Activated T-helper 1 cell treated with anti-CD3 and anti-CD28 coated beads, Interleukin-12 subunit alpha, Interleukin-12 subunit beta, Interleukin-2, Interleukin-4 antibody, amounts not matched to agents 30 ng/mL and 10 ng/mL and 1 ng/mL, durations not matched to agents 14 hours and 24 hours and 36 hours (primary cell): Measurements from ENCODE around the gene TRIM46. TPM values are rescaled to one million over a fixed set of nuclear protein-coding genes. Genes with fewer than 3 reads are reported as not detected.
"Not testable (repeated sequence)": the region's sequence is repeated elsewhere in the genome, so short reads cannot be mapped to it uniquely, and the experiment has no call there.

Source experiments
- DNase-seq: peaks from one replicate; pipeline ENCODE4 v3.0.0; 2021; ENCODE audit warnings: low spot score
- H3K27ac Mint-ChIP-seq: one replicate; pipeline ENCODE4 v1.8.0; 2021; ENCODE audit warnings: mild to moderate bottlenecking, mixed read lengths
- H3K27me3 Mint-ChIP-seq: one replicate; pipeline ENCODE4 v1.8.0; 2022; ENCODE audit warnings: mild to moderate bottlenecking, moderate library complexity, mixed read lengths; ENCODE audit not compliant: insufficient read depth
- H3K36me3 Mint-ChIP-seq: one replicate; pipeline ENCODE4 v1.8.0; 2021; ENCODE audit warnings: low read depth, mixed read lengths
- H3K4me1 Mint-ChIP-seq: one replicate; pipeline ENCODE4 v1.8.0; 2021; ENCODE audit warnings: low read depth, mixed read lengths
- H3K4me3 Mint-ChIP-seq: one replicate; pipeline ENCODE4 v1.8.0; 2021; ENCODE audit warnings: mild to moderate bottlenecking, moderate library complexity, mixed read lengths
- H3K9me3 Mint-ChIP-seq: one replicate; pipeline ENCODE4 v1.8.0; 2021; ENCODE audit warnings: mixed read lengths
- intact Hi-C: fragments of 100-400 bp; cut with micrococcal nuclease; formaldehyde crosslinking; loops from one replicate; pipeline ENCODE4 v1.15.1; 2024
- total RNA-seq: library from RNA; stranded (reverse); gene quantifications from 2 replicates; pipeline ENCODE4 v1.2.3, GENCODE V29; 2022

Gene TRIM46
- total RNA-seq, 1 donor from 2014 or later = 12.6 TPM

DNA sequence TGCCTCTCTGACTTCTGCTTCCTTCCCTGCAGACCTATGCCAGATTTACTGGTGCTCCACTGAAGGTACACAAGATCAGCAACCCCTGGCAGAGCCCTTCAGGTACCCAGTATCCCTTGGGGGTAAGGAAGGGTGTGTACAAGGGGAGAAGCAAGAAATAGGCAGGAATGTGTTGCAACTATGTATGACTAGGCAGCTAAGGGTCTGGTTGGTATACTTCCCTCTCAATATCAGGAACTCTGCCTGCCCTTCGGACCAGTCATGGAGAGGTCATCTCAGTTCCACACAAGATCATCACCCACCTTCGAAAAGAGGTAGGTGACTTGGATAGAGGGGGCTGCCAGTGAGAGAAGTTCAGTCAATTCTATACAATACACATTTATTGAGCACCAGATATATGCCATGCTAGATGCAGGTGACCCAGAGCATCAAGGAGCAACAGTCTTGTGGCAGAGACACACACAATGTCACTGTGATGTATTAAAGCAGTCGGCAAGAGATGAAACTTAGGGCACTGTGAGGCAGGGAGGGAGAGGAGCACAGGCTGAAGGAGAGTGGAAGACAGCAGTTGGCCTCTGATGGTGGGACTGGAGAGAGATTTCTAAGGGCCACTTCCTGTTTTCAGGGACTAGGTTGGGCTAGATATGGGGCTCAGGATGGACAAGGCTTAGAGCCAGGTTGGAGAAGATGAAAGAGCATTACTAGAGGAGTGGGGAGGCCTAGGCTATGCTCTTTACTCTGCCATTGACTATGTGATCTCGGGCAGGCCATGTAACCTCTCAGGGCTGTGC, 36.9 kb downstream of the TRIM46 start:
- no peak for DNase-seq
- peaks cover 31% of the 10 kb centered on the region for H3K4me1 Mint-ChIP-seq
- peaks cover 6% of the 10 kb centered on the region for H3K36me3 Mint-ChIP-seq
- H3K4me3 Mint-ChIP-seq = peak overlapping the region; percentile 93
- intact Hi-C loops = no loop called here
- no peaks in the 10 kb centered on the region for H3K9me3 Mint-ChIP-seq
- H3K27ac Mint-ChIP-seq = peak overlapping the region; percentile 6
- no peaks in the 10 kb centered on the region for H3K27me3 Mint-ChIP-seq

DNA sequence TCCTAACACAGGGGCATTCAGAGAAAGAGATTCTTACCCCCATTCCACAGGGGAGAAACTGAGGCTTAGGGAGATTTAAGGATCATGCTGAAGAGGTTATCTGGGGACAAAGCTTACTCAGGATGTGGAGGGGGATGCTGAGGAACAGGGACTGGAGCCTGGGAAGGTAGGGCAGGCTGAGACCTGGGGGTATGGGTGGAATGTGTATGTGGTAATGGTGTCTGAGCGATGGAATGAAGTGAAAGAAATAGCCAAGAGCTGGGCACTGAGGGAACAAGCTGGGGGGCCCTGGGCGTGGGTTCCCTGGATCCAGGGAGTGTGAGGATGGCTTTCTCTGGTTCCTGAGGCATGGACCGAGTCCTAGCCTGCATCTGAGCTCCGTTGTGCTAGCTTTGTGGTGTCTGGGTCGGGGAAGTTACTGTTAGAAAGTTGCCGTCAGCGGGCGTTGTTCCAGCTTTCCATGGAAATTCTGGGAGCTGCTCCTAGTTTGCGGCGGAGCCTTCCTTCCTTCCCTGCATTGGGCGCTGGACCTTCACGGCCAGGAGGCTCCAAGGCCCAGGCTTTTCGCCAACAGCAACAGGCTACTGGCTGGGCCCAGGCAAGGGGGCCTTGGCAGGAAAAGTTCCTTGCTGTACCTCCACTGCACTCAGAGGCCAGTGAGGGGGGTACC, 37.9 kb downstream of the TRIM46 start:
- intact Hi-C loops, H3K27ac Mint-ChIP-seq, H3K4me3 Mint-ChIP-seq, H3K27me3 Mint-ChIP-seq, H3K9me3 Mint-ChIP-seq, H3K36me3 Mint-ChIP-seq, DNase-seq: not testable (repeated sequence)
- peaks cover 31% of the 10 kb centered on the region for H3K4me1 Mint-ChIP-seq

DNA sequence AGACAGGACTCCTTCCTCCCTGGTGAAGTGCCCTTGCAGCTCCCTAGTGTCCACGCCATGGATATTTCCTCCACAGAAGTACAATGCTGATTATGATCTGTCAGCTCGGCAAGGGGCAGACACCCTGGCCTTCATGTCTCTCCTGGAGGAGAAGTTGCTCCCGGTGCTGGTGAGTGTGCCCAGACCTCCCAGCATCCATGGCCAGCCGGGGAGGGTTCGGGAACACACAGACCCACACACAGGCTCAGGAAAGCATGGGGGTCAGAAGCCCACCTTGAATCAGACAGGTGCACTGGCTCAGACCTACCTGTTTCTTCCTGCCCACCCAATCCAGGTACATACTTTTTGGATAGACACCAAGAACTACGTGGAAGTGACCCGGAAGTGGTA, 38.4 kb downstream of the TRIM46 start:
- H3K36me3 Mint-ChIP-seq, H3K27me3 Mint-ChIP-seq, H3K27ac Mint-ChIP-seq, H3K4me3 Mint-ChIP-seq, DNase-seq, intact Hi-C loops, H3K9me3 Mint-ChIP-seq: not testable (repeated sequence)
- peaks cover 26% of the 10 kb centered on the region for H3K4me1 Mint-ChIP-seq

DNA sequence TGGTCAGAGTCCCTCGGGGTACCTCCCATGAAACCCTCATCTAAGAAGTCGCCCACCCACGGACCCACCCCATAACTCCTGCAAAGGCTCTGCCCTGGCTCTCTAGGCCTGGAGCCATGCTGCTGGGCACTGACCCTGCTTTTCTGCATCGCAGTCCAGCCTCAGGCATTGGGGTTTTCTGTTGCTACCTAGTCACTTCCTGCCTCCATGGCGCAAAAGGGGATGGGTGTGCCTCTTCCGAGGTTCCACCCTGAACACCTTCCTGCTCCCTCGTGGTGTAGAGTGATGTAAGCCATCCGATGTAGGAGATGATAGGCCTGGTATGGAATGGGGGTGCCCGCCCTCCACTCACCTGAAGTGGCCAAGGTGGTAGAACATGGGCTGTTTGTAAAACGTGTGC, 41.1 kb downstream of the TRIM46 start:
- H3K27me3 Mint-ChIP-seq, DNase-seq, H3K4me3 Mint-ChIP-seq, H3K36me3 Mint-ChIP-seq, H3K9me3 Mint-ChIP-seq, intact Hi-C loops: not testable (repeated sequence)
- Mint-ChIP-seq H3K27ac (peak overlapping the region; percentile 82), H3K4me1 (peaks cover 20% of the 10 kb centered on the region)

DNA sequence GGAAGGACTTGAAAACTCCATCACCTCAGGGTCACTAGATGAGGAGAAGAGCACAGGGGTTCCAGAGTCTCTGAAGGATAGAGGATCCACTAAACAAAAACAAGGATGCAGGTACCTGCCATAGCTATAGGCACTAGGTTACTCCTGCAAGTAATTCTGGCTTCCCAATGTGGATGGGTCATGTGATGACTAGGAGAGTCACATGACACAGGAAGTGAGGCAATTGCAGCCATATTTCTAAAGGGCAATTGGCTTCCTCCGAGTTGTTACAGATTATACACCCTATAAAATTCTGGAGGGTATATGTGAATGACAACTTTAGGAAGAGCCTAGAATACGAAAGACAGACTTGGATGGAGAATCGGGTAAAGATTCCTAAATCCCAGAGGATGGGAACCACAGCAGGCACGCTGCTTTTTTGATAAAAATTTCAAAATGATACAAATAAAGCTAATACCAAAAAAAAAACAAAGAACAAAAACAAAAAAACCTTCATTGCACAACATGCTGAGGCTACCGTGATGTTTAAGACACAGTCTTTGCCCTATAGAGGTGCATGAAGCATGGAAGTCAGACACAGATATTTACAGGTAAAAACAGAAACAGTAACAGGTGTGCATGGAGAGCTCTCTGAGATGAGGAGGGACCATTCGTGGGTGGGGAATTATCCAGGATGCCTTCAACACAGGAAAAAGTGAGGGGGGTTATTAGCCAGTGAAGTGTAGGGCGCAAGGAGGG, 45.4 kb downstream of the TRIM46 start:
- intact Hi-C loops = no loop called here
- Mint-ChIP-seq H3K36me3 (peaks cover 7% of the 10 kb centered on the region), H3K4me1 (peaks cover 27% of the 10 kb centered on the region), H3K9me3 (no peaks in the 10 kb centered on the region), H3K27ac (peak overlapping the region; percentile 78), H3K27me3 (no peaks in the 10 kb centered on the region), H3K4me3 (peak overlapping the region; percentile 68)
- DNase-seq = no peak

DNA sequence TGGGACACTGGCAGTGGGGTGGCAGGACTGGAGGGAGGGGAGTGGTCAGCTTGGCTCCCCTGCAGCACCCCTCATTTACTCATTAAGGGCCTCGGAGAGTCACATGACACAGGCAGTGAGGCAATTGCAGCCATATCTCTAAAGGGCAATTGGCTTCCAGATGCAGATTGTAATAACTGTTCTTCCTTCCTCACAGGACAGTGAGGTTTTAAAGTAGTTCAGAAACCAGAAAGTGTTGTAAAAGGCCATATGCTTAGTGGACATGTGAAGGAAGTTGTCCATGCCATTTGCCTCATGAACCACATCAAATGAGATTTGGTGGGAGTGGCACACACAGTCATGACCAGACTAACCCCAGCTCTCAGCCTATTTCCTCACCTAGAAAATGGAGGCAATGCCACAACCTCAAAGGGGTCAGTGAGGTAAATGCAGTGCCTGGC, 46.0 kb downstream of the TRIM46 start:
- H3K36me3 Mint-ChIP-seq = peaks cover 7% of the 10 kb centered on the region
- H3K27ac Mint-ChIP-seq = peak overlapping the region; percentile 53
- DNase-seq = no peak
- H3K4me3 Mint-ChIP-seq = no peak overlapping the region
- no peaks in the 10 kb centered on the region for H3K27me3 Mint-ChIP-seq
- intact Hi-C loops = no loop called here
- peaks cover 27% of the 10 kb centered on the region for H3K4me1 Mint-ChIP-seq
- H3K9me3 Mint-ChIP-seq = no peaks in the 10 kb centered on the region

DNA sequence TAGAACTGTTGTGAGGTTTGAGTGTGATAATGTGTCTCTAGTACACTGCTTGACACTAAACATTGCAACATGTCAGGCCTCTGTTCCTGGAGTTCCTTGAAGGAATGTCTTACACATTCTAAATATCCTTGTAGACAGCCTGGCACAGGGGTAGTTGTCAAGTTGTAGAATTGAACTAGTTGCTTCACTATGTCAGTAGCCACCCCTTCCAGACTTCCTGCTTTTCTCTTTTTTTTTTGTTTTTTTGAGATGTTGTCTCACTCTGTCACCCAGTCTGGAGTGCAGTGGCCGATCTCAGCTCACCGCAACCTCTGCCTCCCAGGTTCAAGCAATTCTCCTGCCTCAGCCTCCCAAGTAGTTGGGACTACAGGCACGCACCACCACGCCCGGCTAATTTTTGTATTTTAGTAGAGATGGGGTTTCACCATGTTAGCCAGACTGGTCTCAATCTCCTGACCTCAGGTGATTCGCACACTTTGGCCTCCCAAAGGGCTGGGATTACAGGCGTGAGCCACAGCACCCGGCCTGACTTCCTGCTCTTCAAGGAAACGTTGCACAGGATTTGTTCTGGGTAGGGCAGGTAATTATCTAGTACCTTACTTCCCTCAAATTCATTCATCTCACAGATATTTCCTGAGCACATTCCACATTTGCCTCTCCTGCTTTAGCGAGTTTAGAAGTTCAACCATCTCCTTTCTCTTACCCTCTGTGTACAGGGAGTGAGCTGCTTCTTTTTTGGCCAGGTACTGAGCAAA, 46.7 kb downstream of the TRIM46 start:
- peaks cover 22% of the 10 kb centered on the region for H3K4me1 Mint-ChIP-seq
- DNase-seq, H3K9me3 Mint-ChIP-seq, H3K4me3 Mint-ChIP-seq, H3K27me3 Mint-ChIP-seq, H3K36me3 Mint-ChIP-seq, intact Hi-C loops: not testable (repeated sequence)
- H3K27ac Mint-ChIP-seq = peak overlapping the region; percentile 52

DNA sequence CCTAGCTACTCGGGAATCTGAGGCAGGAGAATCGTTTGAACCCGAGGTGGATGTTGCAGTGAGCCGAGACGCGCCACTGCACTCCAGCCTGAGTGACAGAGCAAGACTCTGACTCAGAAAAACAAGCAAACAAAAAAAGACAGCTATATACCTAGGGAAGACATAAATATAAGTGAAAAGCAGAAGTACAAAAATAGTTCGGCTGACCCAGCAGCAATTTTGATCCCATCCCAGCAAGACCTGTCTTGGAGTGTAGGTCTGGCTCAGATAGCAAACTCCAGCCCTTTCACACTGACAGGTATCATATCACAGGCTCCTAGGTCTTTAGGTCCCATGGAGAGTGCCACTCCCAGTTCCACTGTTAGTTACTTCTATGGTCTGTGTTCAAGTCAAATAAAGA, 49.4 kb downstream of the TRIM46 start:
- no peak overlapping the region for H3K4me3 Mint-ChIP-seq
- peaks cover 36% of the 10 kb centered on the region for H3K4me1 Mint-ChIP-seq
- no peaks in the 10 kb centered on the region for H3K27me3 Mint-ChIP-seq
- no peak for DNase-seq
- H3K9me3 Mint-ChIP-seq = no peaks in the 10 kb centered on the region
- peak overlapping the region; percentile 44 for H3K27ac Mint-ChIP-seq
- H3K36me3 Mint-ChIP-seq = peaks cover 7% of the 10 kb centered on the region
- intact Hi-C loops = no loop called here

DNA sequence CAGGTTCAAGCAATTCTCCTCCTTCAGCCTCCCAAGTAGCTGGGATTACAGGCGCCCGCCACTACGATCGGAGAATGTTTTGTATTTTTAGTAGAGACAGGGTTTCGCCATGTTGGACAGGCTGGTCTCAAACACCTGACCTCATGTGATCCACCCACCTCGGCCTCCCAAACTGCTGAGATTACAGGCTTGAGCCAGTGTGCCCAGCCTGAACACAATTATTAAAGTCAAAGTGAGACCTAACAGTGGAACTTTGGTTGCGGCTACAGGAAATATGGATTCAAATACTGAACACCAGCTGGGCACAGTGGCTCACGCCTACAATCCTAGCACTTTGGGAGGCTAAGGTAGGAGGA, 51.7 kb downstream of the TRIM46 start:
- H3K27me3 Mint-ChIP-seq, H3K9me3 Mint-ChIP-seq, H3K36me3 Mint-ChIP-seq, intact Hi-C loops, H3K27ac Mint-ChIP-seq, DNase-seq: not testable (repeated sequence)
- Mint-ChIP-seq H3K4me3 (peak overlapping the region; percentile 95), H3K4me1 (peaks cover 20% of the 10 kb centered on the region)

DNA sequence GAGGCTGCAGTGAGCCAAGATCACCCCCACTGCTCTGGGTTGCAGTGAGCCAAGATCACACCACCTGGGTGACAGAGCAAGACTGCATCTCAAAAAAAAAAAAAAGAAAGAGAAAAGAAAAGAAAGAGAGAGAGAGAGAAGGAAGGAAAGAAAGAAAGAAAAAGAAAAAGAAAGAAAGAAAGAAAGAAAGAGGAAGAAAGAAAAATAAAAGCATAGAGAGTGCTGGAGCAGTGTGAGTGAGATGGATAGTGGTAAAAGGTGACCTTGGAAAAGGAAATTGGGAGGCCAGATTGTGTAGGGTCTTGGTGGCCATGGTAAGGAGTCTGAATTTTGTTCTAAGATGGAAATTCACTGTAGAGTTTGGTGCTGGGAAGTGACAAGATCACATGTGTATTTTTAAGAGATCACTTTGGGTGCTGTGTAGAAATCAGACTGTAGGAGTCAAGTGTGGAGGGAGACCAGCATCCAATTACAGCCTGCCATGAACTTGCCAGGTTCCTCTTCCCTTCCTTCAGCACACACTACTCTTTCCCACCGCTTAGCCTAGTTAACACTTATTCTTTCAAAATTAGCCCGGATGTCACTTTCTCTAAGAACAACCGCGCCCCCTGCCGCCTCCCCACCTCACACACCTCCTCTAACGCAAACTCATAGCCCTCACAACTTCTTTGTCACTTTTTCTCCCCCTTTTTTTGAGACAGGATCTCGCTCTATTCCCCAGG, 52.7 kb downstream of the TRIM46 start:
- Mint-ChIP-seq H3K36me3 (peaks cover 4% of the 10 kb centered on the region), H3K4me1 (peaks cover 15% of the 10 kb centered on the region)

DNA sequence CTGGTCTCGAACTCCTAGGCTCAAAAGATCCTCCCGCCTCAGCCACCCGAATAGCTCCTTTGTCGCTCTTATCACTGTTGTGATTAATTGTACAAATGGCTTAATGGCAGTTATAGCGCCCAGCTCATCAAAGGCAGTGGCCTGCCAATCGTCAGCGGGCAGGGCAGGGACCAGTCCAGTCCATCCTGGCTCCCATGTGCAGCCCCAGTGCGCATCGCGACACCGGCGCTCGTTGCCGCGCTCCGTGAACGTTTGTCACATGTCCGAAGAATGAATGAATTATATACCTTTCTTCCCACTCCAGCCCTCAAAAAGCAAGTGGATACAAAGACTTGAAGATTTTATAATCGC, 53.2 kb downstream of the TRIM46 start:
- H3K9me3 Mint-ChIP-seq = no peaks in the 10 kb centered on the region
- DNase-seq = no peak
- intact Hi-C loops = loop anchor here (1.0 to 2.0 kb wide), 8 partner anchors 14 to 86 kb away; partner anchors contain the start of genes CLK2, DPM3, KRTCAP2 and SCAMP3
- H3K36me3 Mint-ChIP-seq = peaks cover 4% of the 10 kb centered on the region
- no peaks in the 10 kb centered on the region for H3K27me3 Mint-ChIP-seq
- H3K4me3 Mint-ChIP-seq = peak overlapping the region; percentile 95
- H3K4me1 Mint-ChIP-seq = peaks cover 15% of the 10 kb centered on the region
- peak overlapping the region; percentile 92 for H3K27ac Mint-ChIP-seq

More for the DNA sequence above, 52.7 kb downstream of the TRIM46 start:
- H3K27me3 Mint-ChIP-seq = no peaks in the 10 kb centered on the region
- no peaks in the 10 kb centered on the region for H3K9me3 Mint-ChIP-seq
- intact Hi-C loops = loop anchor here (1.0 to 2.0 kb wide), 4 partner anchors 19 to 86 kb away; partner anchors contain the start of genes CLK2, DPM3 and THBS3
- H3K4me3 Mint-ChIP-seq = peak overlapping the region; percentile 95
- H3K27ac Mint-ChIP-seq = peak overlapping the region; percentile 92
- peak; percentile 70 for DNase-seq
